ENCODE data around the gene PKD1. TPM values are rescaled to one million over a fixed set of nuclear protein-coding genes. Genes with fewer than 3 reads are reported as not detected.

The PKD1 gene
- total RNA-seq, 1 experiment from 2014 or later = 137 TPM

DNA sequence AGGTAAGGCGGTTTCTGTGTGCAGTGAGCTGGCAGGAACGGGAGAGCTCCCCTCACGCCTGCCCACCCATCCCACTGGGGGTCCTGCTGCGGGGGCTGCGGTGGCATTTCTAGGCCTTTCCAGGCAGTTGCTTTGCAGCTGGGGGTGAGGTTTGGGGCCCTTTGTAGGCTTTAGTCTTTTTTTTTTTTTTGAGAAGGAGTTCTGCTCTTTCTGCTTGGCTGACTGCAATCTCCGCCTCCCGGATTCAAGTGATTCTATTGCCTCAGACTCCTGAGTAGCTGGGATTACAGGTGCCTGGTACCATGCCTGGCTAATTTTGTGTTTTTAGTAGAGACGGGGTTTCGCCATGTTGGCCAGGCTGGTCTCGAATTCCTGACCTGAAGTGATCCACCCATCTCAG is 76.8 kb downstream of the PKD1 start:
- intact Hi-C loops (cut with micrococcal nuclease) = no loop called here
- ChIA-PET RAD21 (ENCODE audit: low non-redundant PET in 1 of 2, low total read pairs in 2 of 2, uncharacterized antibody in 2 of 2, unreplicated experiment in 2 of 2) (no interaction called here), CTCF (interaction anchor here (0.8 kb wide), 1 partner anchor 43 kb away, joined by 3 read pairs; no protein-coding TSS in a partner anchor), POLR2A (no interaction called here)
- Histone ChIP-seq H3K36me3 (ENCODE audit: control insufficient read depth in 1 of 2, insufficient read depth in 2 of 2, low read length in 2 of 2) (no peaks in the 10 kb centered on the region; a peak in 2 of 4 replicates), H3K79me2 (ENCODE audit: insufficient read depth, low read length) (no peaks in the 10 kb centered on the region), H3K9me3 (ENCODE audit: control insufficient read depth in 1 of 2, insufficient read depth in 1 of 2, low read depth in 1 of 2, low read length in 2 of 2) (no peaks in the 10 kb centered on the region), H3K27ac (ENCODE audit: low read depth, low read length) (no peak overlapping the region), H3K4me1 (ENCODE audit: control insufficient read depth in 1 of 2, insufficient read depth in 2 of 2, low read length in 2 of 2) (no peaks in the 10 kb centered on the region), H3K9ac (ENCODE audit: low read length) (no peak overlapping the region), H3K4me2 (ENCODE audit: low read length) (no peak overlapping the region), H3K27me3 (ENCODE audit: insufficient read depth, low read length) (no peaks in the 10 kb centered on the region), H2AFZ (ENCODE audit: low read depth, low read length, poor library complexity, severe bottlenecking) (no peak overlapping the region), H3K4me3 (replicated peaks in 1 of 2; ENCODE audit: low read depth in 1 of 2, low read length in 2 of 2) (no peak overlapping the region), H4K20me1 (ENCODE audit: insufficient read depth) (no peaks in the 10 kb centered on the region), H3K9me2 (ENCODE audit: insufficient read depth) (no peaks in the 10 kb centered on the region)
- TF ChIP-seq SRF (IDR thresholded peaks at IDR 0.05; ENCODE audit: low read depth) (no peak), ELF1 (IDR thresholded peaks at IDR 0.05; ENCODE audit: borderline replicate concordance, low read depth) (no peak), SIN3A (IDR thresholded peaks at IDR 0.05; ENCODE audit: low read depth) (no peak), EGR1 (IDR thresholded peaks at IDR 0.05; ENCODE audit: low read depth) (no peak), JUND (IDR thresholded peaks at IDR 0.05) (no peak), POLR2AphosphoS5 (IDR thresholded peaks at IDR 0.05; ENCODE audit: low read depth, low read length) (no peak), CBX3 (IDR thresholded peaks at IDR 0.05; ENCODE audit: low read depth) (no peak), POLR2A (IDR thresholded peaks at IDR 0.05; ENCODE audit: borderline replicate concordance, extremely low read depth, insufficient read depth, insufficient read length) (no peak)
- no peak for ATAC-seq
- DNase-seq (ENCODE audit: low read depth, low spot score) = no peak
- BruUV-seq (replicated peaks) = no TSS peak

DNA sequence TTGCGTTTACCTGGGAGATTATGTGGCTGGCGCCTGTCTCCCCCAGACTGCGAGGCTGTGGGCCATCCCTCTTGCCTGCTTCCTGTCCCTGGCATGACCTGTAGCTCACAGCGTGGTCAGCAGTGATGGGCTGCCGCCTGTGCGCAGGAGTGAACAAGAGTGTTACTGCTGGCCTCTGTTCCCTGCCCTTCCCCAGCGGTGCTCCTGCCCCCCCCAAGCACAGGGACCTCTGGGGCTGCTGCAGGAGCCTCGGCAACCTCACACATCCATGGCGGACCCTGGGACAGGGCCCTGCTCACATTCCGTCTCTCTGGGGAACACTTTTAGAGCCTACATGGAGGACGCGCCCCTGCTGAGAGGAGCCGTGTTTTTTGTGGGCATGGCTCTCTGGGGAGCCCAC is 77.3 kb downstream of the PKD1 start:
- ChIA-PET POLR2A (no interaction called here), RAD21 (ENCODE audit: low non-redundant PET in 1 of 2, low total read pairs in 2 of 2, uncharacterized antibody in 2 of 2, unreplicated experiment in 2 of 2) (no interaction called here), CTCF (no interaction called here)
- Histone ChIP-seq H3K27ac (ENCODE audit: low read depth, low read length) (no peak overlapping the region), H3K4me3 (replicated peaks in 1 of 2; ENCODE audit: low read depth in 1 of 2, low read length in 2 of 2) (no peak overlapping the region), H3K9ac (ENCODE audit: low read length) (no peak overlapping the region), H4K20me1 (ENCODE audit: insufficient read depth) (no peaks in the 10 kb centered on the region), H3K36me3 (ENCODE audit: control insufficient read depth in 1 of 2, insufficient read depth in 2 of 2, low read length in 2 of 2) (no peaks in the 10 kb centered on the region; a peak in 2 of 4 replicates), H2AFZ (ENCODE audit: low read depth, low read length, poor library complexity, severe bottlenecking) (no peak overlapping the region), H3K4me2 (ENCODE audit: low read length) (no peak overlapping the region), H3K27me3 (ENCODE audit: insufficient read depth, low read length) (no peaks in the 10 kb centered on the region), H3K9me3 (ENCODE audit: control insufficient read depth in 1 of 2, insufficient read depth in 1 of 2, low read depth in 1 of 2, low read length in 2 of 2) (no peaks in the 10 kb centered on the region), H3K9me2 (ENCODE audit: insufficient read depth) (no peaks in the 10 kb centered on the region), H3K4me1 (ENCODE audit: control insufficient read depth in 1 of 2, insufficient read depth in 2 of 2, low read length in 2 of 2) (no peaks in the 10 kb centered on the region), H3K79me2 (ENCODE audit: insufficient read depth, low read length) (no peaks in the 10 kb centered on the region)
- DNase-seq (ENCODE audit: low read depth, low spot score) = no peak
- intact Hi-C loops (cut with micrococcal nuclease) = no loop called here
- no TSS peak for BruUV-seq (replicated peaks)
- no peak for ATAC-seq
- no peak for TF ChIP-seq CBX3 (IDR thresholded peaks at IDR 0.05; ENCODE audit: low read depth)
- TF ChIP-seq YY1 (IDR thresholded peaks at IDR 0.05; ENCODE audit: extremely low read depth, insufficient replicate concordance, low read depth, low read length) = no peak
- TF ChIP-seq, protein P1, sequence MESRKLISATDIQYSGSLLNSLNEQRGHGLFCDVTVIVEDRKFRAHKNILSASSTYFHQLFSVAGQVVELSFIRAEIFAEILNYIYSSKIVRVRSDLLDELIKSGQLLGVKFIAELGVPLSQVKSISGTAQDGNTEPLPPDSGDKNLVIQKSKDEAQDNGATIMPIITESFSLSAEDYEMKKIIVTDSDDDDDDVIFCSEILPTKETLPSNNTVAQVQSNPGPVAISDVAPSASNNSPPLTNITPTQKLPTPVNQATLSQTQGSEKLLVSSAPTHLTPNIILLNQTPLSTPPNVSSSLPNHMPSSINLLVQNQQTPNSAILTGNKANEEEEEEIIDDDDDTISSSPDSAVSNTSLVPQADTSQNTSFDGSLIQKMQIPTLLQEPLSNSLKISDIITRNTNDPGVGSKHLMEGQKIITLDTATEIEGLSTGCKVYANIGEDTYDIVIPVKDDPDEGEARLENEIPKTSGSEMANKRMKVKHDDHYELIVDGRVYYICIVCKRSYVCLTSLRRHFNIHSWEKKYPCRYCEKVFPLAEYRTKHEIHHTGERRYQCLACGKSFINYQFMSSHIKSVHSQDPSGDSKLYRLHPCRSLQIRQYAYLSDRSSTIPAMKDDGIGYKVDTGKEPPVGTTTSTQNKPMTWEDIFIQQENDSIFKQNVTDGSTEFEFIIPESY (IDR thresholded peaks at IDR 0.05; ENCODE audit: extremely low read depth, insufficient replicate concordance, low read length) = no peak
- TF ChIP-seq POLR2AphosphoS5 (IDR thresholded peaks at IDR 0.05; ENCODE audit: low read depth, low read length) = no peak
- no peak for TF ChIP-seq SP1 (IDR thresholded peaks at IDR 0.05; ENCODE audit: low read depth)
- TF ChIP-seq, protein P2, sequence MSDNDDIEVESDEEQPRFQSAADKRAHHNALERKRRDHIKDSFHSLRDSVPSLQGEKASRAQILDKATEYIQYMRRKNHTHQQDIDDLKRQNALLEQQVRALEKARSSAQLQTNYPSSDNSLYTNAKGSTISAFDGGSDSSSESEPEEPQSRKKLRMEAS (IDR thresholded peaks at IDR 0.05) = no peak
- no peak for TF ChIP-seq EZH2phosphoT487 (IDR thresholded peaks at IDR 0.05; ENCODE audit: borderline replicate concordance)
- no peak for TF ChIP-seq JUND (IDR thresholded peaks at IDR 0.05)
- no peak for TF ChIP-seq TCF7L2 (IDR thresholded peaks at IDR 0.05; ENCODE audit: borderline replicate concordance, extremely low read depth, insufficient read depth, insufficient read length)
- no peak for TF ChIP-seq FOSL1 (IDR thresholded peaks at IDR 0.05; ENCODE audit: low read depth)
- no peak for TF ChIP-seq ZFX (IDR thresholded peaks at IDR 0.05)
- TF ChIP-seq, protein P3, sequence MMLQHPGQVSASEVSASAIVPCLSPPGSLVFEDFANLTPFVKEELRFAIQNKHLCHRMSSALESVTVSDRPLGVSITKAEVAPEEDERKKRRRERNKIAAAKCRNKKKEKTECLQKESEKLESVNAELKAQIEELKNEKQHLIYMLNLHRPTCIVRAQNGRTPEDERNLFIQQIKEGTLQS (IDR thresholded peaks at IDR 0.05) = no peak
- TF ChIP-seq POLR2A (IDR thresholded peaks at IDR 0.05; ENCODE audit: borderline replicate concordance, extremely low read depth, insufficient read depth, insufficient read length) = no peak
- TF ChIP-seq CEBPB (IDR thresholded peaks at IDR 0.05; ENCODE audit: low read depth) = no peak
- TF ChIP-seq EZH2 (IDR thresholded peaks at IDR 0.05) = no peak
- no peak for TF ChIP-seq EGR1 (IDR thresholded peaks at IDR 0.05; ENCODE audit: low read depth)

All from HCT116 (cell line).